Motor neuron (in vitro differentiated cells): ENCODE measurements around the gene OR56A3. TPM values are rescaled to one million over a fixed set of nuclear protein-coding genes. Genes with fewer than 3 reads are reported as not detected.
"Not testable (repeated sequence)": the region's sequence is repeated elsewhere in the genome, so short reads cannot be mapped to it uniquely, and the experiment has no call there.

ENCODE experiments used
- ATAC-seq, 8 experiments: fragments of 200-7000 bp; cut with Tn5 transposase; replicated peaks in 6 of 8; 2 replicates each; pipeline ENCODE4 v1.8.0; 2021; ENCODE audit warnings: mild to moderate bottlenecking in 8 of 8, moderate library complexity in 8 of 8
- H3K27ac ChIP-seq, 2 donors: fragments of 250-450 bp; sonication (Bioruptor Pico); 2 replicates each; pipeline ENCODE4 v1.9.0; 2021; ENCODE audit warnings: antibody characterized with exemption in 2 of 2, mild to moderate bottlenecking in 2 of 2, moderate library complexity in 1 of 2
- H3K4me1 ChIP-seq, 2 donors: fragments of 250-450 bp; sonication (Bioruptor Pico); replicated peaks in 1 of 2; 2 replicates each; pipeline ENCODE4 v1.6.1; 2021; ENCODE audit warnings: antibody characterized with exemption in 2 of 2, mild to moderate bottlenecking in 2 of 2, moderate library complexity in 1 of 2
- H3K4me3 ChIP-seq, 5 donors: fragments of 250-450 bp; sonication (Bioruptor Pico); 2 replicates each; pipeline ENCODE4 v1.9.0; 2021; ENCODE audit warnings: antibody characterized with exemption in 5 of 5, mild to moderate bottlenecking in 5 of 5, moderate library complexity in 4 of 5
- WGBS, 10 experiments: fragments of 450-650 bp; shearing (Covaris generic); methylation state at CpG; one replicate each; pipeline ENCODE4 v1.0.0; 2022; 5-methylcytosine and 5-hydroxymethylcytosine counted together
- in situ Hi-C, 9 experiments: fragments of 400-800 bp; cut with MboI; loops; one replicate each; pipeline ENCODE4 v1.15.0; 2021; ENCODE audit warnings: low sequenced_read_pairs in 9 of 9, low pct_unique_long_range_greater_than_20kb in 2 of 9; ENCODE audit not compliant: unreplicated experiment in 9 of 9
- total RNA-seq, 8 experiments: library from RNA; unstranded; fragments of 300-600 nt; gene quantifications; 2 replicates each; pipeline versions ENCODE4 v1.2.3 to v1.2.4, GENCODE V29; 2022

The OR56A3 gene
- total RNA-seq, 8 experiments from 2014 or later = 0.08 to 0.80 (median 0.10) TPM; not detected in 3

DNA sequence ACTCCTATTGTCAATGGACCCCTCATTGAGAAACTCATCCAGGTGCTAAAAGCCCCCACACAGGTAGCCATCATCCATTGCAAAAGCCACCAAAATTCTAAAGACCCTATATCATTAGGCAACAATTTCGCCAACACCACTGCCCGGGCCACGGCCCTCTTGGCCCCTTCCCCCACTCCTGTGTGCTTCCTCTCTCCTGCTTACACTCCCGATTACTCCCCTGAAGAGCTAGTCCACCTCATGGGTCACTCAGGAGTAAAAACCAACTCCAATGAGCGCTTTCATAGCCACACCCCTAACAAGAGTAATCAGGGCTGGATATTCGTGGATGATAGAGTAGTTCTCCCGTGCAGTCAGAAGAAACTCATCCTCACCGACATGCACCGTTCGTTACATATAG lies 8.9 kb upstream of the OR56A3 start:
- Histone ChIP-seq H3K4me3 (no peak overlapping the region), H3K27ac (no peak overlapping the region), H3K4me1 (no peaks in the 10 kb centered on the region)
- ATAC-seq = no peak
- in situ Hi-C loops = no loop called here
- 51 to 100% (median 84%) methylated on average over 1 to 10 of the region's 10 CpGs; no CpG with 5 or more reads in 2 of the 10 experiments for WGBS, 10 experiments

- WGBS, 10 experiments = 64 to 100% (median 91%) methylated on average over 4 to 21 of the region's 39 CpGs; no CpG with 5 or more reads in 2 of the 10 experiments
- in situ Hi-C loops = no loop called here
- H3K4me3 ChIP-seq = no peak overlapping the region
- no peak for ATAC-seq
- H3K27ac ChIP-seq = no peak overlapping the region
- no peaks in the 10 kb centered on the region for H3K4me1 ChIP-seq
Observed at GRCh38 chr11:5937868-5938602, 4.0 kb upstream of the OR56A3 start.

GRCh38 chr11:5938603-5938965 lies 3.5 kb upstream of the OR56A3 start:
- H3K27ac ChIP-seq = no peak overlapping the region
- H3K4me1 ChIP-seq = no peaks in the 10 kb centered on the region
- in situ Hi-C loops = no loop called here
- no peak for ATAC-seq
- H3K4me3 ChIP-seq = no peak overlapping the region
- WGBS, 10 experiments = 50 to 94% (median 88%) methylated on average over 3 to 11 of the region's 21 CpGs; no CpG with 5 or more reads in 4 of the 10 experiments

- Histone ChIP-seq H3K4me3 (no peak overlapping the region), H3K27ac (no peak overlapping the region), H3K4me1 (no peaks in the 10 kb centered on the region)
- no peak for ATAC-seq
- in situ Hi-C loops = no loop called here
- WGBS, 10 experiments = 23 to 100% (median 93%) methylated on average over 1 to 2 of the region's 2 CpGs; no CpG with 5 or more reads in 4 of the 10 experiments
Observed at GRCh38 chr11:5940748-5941147, 1.3 kb upstream of the OR56A3 start.

- whole genome bisulfite sequencing, 10 experiments = 13 to 100% (median 71%) methylated on average over 1 to 3 of the region's 3 CpGs; no CpG with 5 or more reads in 1 of the 10 experiments
- Histone ChIP-seq H3K4me3 (no peak overlapping the region), H3K27ac (no peak overlapping the region), H3K4me1 (no peaks in the 10 kb centered on the region)
- no peak for ATAC-seq
- in situ Hi-C loops = no loop called here
Observed at GRCh38 chr11:5955586-5955985, 13.5 kb downstream of the OR56A3 start.

GRCh38 chr11:5960704-5961320 lies 18.8 kb downstream of the OR56A3 start:
- H3K27ac ChIP-seq, H3K4me1 ChIP-seq, ATAC-seq, H3K4me3 ChIP-seq, in situ Hi-C loops: not testable (repeated sequence)
- WGBS, 10 experiments = no CpG with 5 or more reads among the region's 40 CpGs

GRCh38 chr11:5966958-5967357 lies 24.9 kb downstream of the OR56A3 start:
- 0 to 83% (median 35%) methylated on average over 1 to 2 of the region's 2 CpGs for WGBS, 10 experiments
- no peak for ATAC-seq
- in situ Hi-C loops = no loop called here
- no peak overlapping the region for H3K4me3 ChIP-seq
- no peaks in the 10 kb centered on the region for H3K4me1 ChIP-seq
- no peak overlapping the region for H3K27ac ChIP-seq

DNA sequence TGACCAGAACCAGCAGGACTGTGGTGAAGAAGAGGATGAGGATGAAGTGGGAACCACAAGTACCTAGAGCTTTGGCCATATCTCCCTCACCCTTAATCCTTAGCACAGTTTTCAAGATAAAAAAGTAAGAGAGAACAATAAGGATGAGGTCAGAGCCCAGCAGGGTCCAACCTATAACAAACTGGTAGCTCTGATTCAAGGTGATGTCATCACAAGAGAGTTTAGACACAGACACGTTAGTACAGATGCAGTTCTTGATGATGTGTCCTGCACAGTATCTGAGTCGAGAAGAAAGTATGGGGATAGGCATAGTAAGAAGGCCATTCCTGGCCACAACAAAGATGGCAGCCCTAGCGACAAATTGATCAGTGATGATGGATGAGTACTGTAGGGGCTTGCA lies 25.7 kb downstream of the OR56A3 start:
- in situ Hi-C loops = no loop called here
- WGBS, 10 experiments = 10 to 85% (median 51%) methylated on average over 1 to 3 of the region's 3 CpGs; no CpG with 5 or more reads in 4 of the 10 experiments
- Histone ChIP-seq H3K27ac (no peak overlapping the region), H3K4me1 (no peaks in the 10 kb centered on the region), H3K4me3 (no peak overlapping the region)
- ATAC-seq = no peak

DNA sequence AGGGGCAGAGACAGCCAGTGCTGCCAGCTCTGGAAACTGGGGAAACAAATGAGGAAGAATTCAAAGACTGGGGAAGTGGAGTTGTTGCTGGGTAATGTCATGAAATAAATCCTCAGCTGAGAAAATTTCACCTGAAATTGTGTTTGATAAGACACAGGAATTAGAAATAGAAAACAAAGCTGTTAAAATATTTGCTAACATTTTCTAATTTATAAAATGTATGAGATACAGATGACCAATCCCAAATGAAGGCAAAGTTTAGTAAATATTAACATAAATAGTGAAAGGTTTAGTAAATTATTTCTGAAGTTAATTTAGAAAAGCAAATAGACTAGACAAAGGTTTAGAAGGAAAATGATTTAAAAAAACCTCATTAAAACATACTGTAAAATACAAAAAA lies 26.3 kb downstream of the OR56A3 start, which contains the start of gene OR56A5:
Gene OR56A5 (minus strand): TSS at position 101 of the 400 bp plus-strand sequence. CDS start 0 bp downstream, at position 101.
- in situ Hi-C loops = no loop called here
- no peak for ATAC-seq
- Histone ChIP-seq H3K4me1 (no peaks in the 10 kb centered on the region), H3K27ac (no peak within 1 kb of the TSS), H3K4me3 (no peak within 1 kb of the TSS)

DNA sequence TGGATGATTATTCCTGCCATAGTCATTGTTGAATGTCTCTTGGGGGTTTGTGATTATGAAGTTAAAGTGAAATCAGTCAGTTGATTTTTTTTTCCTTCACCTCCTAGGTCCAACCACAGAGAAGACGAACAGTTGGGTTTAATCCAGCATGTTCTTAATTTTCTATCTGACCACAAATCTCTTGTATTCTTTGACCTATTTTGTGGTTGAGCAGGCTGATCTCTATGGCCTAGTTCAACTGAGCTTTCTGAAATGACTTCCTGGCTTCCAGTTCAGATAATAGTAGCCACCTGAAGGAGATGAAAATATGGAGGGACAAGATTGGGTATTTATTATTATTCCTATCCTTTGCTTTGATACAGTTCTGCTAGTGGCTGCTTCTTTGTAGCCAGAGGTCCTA lies 31.5 kb downstream of the OR56A3 start:
- no peak overlapping the region for H3K27ac ChIP-seq
- in situ Hi-C loops = no loop called here
- no peaks in the 10 kb centered on the region for H3K4me1 ChIP-seq
- ATAC-seq = no peak
- H3K4me3 ChIP-seq = no peak overlapping the region
- 25 to 100% (median 80%) methylated on average over 1 of the region's 1 CpG; no CpG with 5 or more reads in 5 of the 10 experiments for WGBS, 10 experiments

DNA sequence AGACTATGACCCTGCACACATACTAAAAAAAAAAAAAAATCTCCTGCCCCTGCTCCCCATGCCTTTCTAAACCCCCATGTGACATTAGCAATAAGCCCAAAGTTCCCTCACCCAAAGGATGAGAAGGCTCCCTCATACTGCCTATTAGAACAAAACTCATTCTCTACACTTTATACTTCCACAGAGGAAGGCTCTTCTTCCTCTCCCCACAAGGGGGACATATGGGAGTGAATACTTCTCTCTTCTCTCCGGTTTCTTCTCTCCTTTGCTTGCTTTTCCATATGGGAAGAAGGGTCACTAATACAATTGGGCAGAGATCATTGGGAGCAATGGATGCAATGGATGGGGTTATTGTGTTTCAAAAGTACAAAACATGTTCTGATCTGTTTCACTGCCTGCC lies 41.4 kb downstream of the OR56A3 start:
- WGBS, 10 experiments = 0 to 100% (median 78%) methylated on average over 1 of the region's 1 CpG; no CpG with 5 or more reads in 6 of the 10 experiments
- no peaks in the 10 kb centered on the region for H3K4me1 ChIP-seq
- in situ Hi-C loops = no loop called here
- no peak for ATAC-seq
- H3K27ac ChIP-seq = no peak overlapping the region
- no peak overlapping the region for H3K4me3 ChIP-seq

- no peak for ATAC-seq
- 0 to 60% (median 20%) methylated on average over 1 of the region's 1 CpG; no CpG with 5 or more reads in 1 of the 10 experiments for WGBS, 10 experiments
- in situ Hi-C loops = no loop called here
- Histone ChIP-seq H3K27ac (no peak within 1 kb of the TSS), H3K4me1 (no peaks in the 10 kb centered on the region), H3K4me3 (no peak within 1 kb of the TSS)
Observed at GRCh38 chr11:5986885-5987284, 44.8 kb downstream of the OR56A3 start, which contains the start of gene OR52L1. OR52L1 (minus strand) TSS chr11:5986985; CDS start chr11:5986930, 55 bp downstream.

GRCh38 chr11:5989203-5989602 lies 47.2 kb downstream of the OR56A3 start:
- H3K4me1 ChIP-seq = no peaks in the 10 kb centered on the region
- no peak for ATAC-seq
- H3K4me3 ChIP-seq = no peak overlapping the region
- H3K27ac ChIP-seq = no peak overlapping the region
- in situ Hi-C loops = no loop called here
- WGBS, 10 experiments = 29 to 96% (median 68%) methylated on average over 1 to 4 of the region's 4 CpGs; no CpG with 5 or more reads in 1 of the 10 experiments
